Parathyroid adenoma (tissue), 2 donors: ENCODE results near the gene IL4.

Experiments used
- H2AFZ ChIP-seq: fragments of 300-600 bp; sonication (generic); one replicate; pipeline ENCODE4 v1.7.0; 2017; ENCODE audit warnings: antibody characterized with exemption, mild to moderate bottlenecking
- H3K27ac ChIP-seq: fragments of 300-600 bp; sonication (generic); one replicate; pipeline ENCODE4 v1.7.0; 2017
- H3K27me3 ChIP-seq: fragments of 300-600 bp; sonication (generic); one replicate; pipeline ENCODE4 v1.7.0; 2017; ENCODE audit warnings: low read length; ENCODE audit not compliant: control insufficient read depth, insufficient read depth
- H3K36me3 ChIP-seq: fragments of 300-600 bp; sonication (generic); one replicate; pipeline ENCODE4 v1.7.0; 2017; ENCODE audit warnings: low read length; ENCODE audit not compliant: control insufficient read depth, insufficient read depth
- H3K4me1 ChIP-seq: fragments of 300-600 bp; sonication (generic); one replicate; pipeline ENCODE4 v1.7.0; 2017; ENCODE audit warnings: control low read depth
- H3K4me2 ChIP-seq: fragments of 300-600 bp; sonication (generic); one replicate; pipeline ENCODE4 v1.7.0; 2017; ENCODE audit warnings: low read length
- H3K4me3 ChIP-seq: fragments of 300-600 bp; sonication (generic); one replicate; pipeline ENCODE4 v1.7.0; 2017; ENCODE audit warnings: low read depth, low read length
- H3K79me2 ChIP-seq: fragments of 300-600 bp; sonication (generic); one replicate; pipeline ENCODE4 v1.7.0; 2017; ENCODE audit warnings: control low read depth
- H3K9ac ChIP-seq: fragments of 300-600 bp; sonication (generic); one replicate; pipeline ENCODE4 v1.7.0; 2017; ENCODE audit warnings: mild to moderate bottlenecking
- H3K9me3 ChIP-seq: fragments of 300-600 bp; sonication (generic); one replicate; pipeline ENCODE4 v1.7.0; 2017; ENCODE audit warnings: low read length; ENCODE audit not compliant: control insufficient read depth
- CTCF ChIP-seq: fragments of 300-600 bp; sonication (generic); IDR thresholded peaks from one replicate; pipeline ENCODE4 v1.7.0; 2017; ENCODE audit warnings: antibody characterized with exemption, mild to moderate bottlenecking
- donor health status: primary hyperparathyroidism.

IL4 gene

GRCh38 chr5:132677682-132678400 lies 4.1 kb downstream of the IL4 start:
- no peak overlapping the region for H2AFZ ChIP-seq
- no peak overlapping the region for H3K9ac ChIP-seq
- no peaks in the 10 kb centered on the region for H3K9me3 ChIP-seq
- no peaks in the 10 kb centered on the region for H3K79me2 ChIP-seq
- TF ChIP-seq CTCF: no peak
- no peaks in the 10 kb centered on the region for H3K27me3 ChIP-seq
- H3K4me3 ChIP-seq: no peak overlapping the region
- H3K36me3 ChIP-seq: no peaks in the 10 kb centered on the region
- no peaks in the 10 kb centered on the region for H3K4me1 ChIP-seq
- H3K27ac ChIP-seq: no peak overlapping the region
- H3K4me2 ChIP-seq: no peak overlapping the region

GRCh38 chr5:132678735-132679134 lies 4.9 kb downstream of the IL4 start:
- H2AFZ ChIP-seq: no peak overlapping the region
- TF ChIP-seq CTCF: no peak
- no peaks in the 10 kb centered on the region for H3K4me1 ChIP-seq
- no peak overlapping the region for H3K27ac ChIP-seq
- H3K9me3 ChIP-seq: no peaks in the 10 kb centered on the region
- H3K4me3 ChIP-seq: no peak overlapping the region
- no peak overlapping the region for H3K4me2 ChIP-seq
- H3K27me3 ChIP-seq: no peaks in the 10 kb centered on the region
- H3K36me3 ChIP-seq: no peaks in the 10 kb centered on the region
- H3K9ac ChIP-seq: no peak overlapping the region
- no peaks in the 10 kb centered on the region for H3K79me2 ChIP-seq

- Histone ChIP-seq H3K27me3 (no peaks in the 10 kb centered on the region), H3K36me3 (no peaks in the 10 kb centered on the region), H3K79me2 (no peaks in the 10 kb centered on the region), H3K4me2 (no peak overlapping the region), H3K27ac (no peak overlapping the region), H3K4me3 (no peak overlapping the region), H3K9ac (no peak overlapping the region), H2AFZ (no peak overlapping the region), H3K9me3 (no peaks in the 10 kb centered on the region), H3K4me1 (no peaks in the 10 kb centered on the region)
- no peak for TF ChIP-seq CTCF
Observed at GRCh38 chr5:132679166-132679565, 5.4 kb downstream of the IL4 start.

- no peaks in the 10 kb centered on the region for H3K9me3 ChIP-seq
- TF ChIP-seq CTCF: no peak
- no peak overlapping the region for H2AFZ ChIP-seq
- H3K4me3 ChIP-seq: no peak overlapping the region
- H3K9ac ChIP-seq: no peak overlapping the region
- H3K36me3 ChIP-seq: no peaks in the 10 kb centered on the region
- H3K27me3 ChIP-seq: no peaks in the 10 kb centered on the region
- H3K4me2 ChIP-seq: no peak overlapping the region
- H3K4me1 ChIP-seq: no peaks in the 10 kb centered on the region
- no peaks in the 10 kb centered on the region for H3K79me2 ChIP-seq
- no peak overlapping the region for H3K27ac ChIP-seq
Observed at GRCh38 chr5:132679717-132680380, 6.1 kb downstream of the IL4 start.
